IPS DF 6.9 (cell line): ENCODE data around the gene FTSJ3.
"Not testable (repeated sequence)": the region's sequence is repeated elsewhere in the genome, so short reads cannot be mapped to it uniquely, and the experiment has no call there.

Experiments used
- DNase-seq: peaks from one replicate; pipeline ENCODE4 v3.0.0-alpha.2; 2013; ENCODE audit warnings: low read depth, low spot score
- H3K27ac ChIP-seq: one replicate; pipeline ENCODE4 v1.5.1; 2013; ENCODE audit warnings: low read length, control low read depth
- H3K27me3 ChIP-seq: 2 replicates; pipeline ENCODE4 v1.6.1; 2013; ENCODE audit warnings: mild to moderate bottlenecking, low read length; ENCODE audit not compliant: control insufficient read depth, insufficient read depth
- H3K36me3 ChIP-seq: 2 replicates; pipeline ENCODE4 v1.6.1; 2013; ENCODE audit warnings: low read length; ENCODE audit not compliant: control insufficient read depth, insufficient read depth
- H3K4me1 ChIP-seq: 2 replicates; pipeline ENCODE4 v1.6.1; 2013; ENCODE audit warnings: low read length; ENCODE audit not compliant: control insufficient read depth, insufficient read depth
- H3K4me3 ChIP-seq: 2 replicates; pipeline ENCODE4 v1.5.1; 2013; ENCODE audit warnings: mild to moderate bottlenecking, low read length
- H3K9me3 ChIP-seq: 2 replicates; pipeline ENCODE4 v1.6.1; 2013; ENCODE audit warnings: low read length, inconsistent platforms; ENCODE audit not compliant: control insufficient read depth, insufficient read depth
- WGBS: extraction: QIAGEN DNeasy Blood & Tissue Kit; methylation state at CpG from one replicate; pipeline ENCODE4 v1.1.7; 2013; ENCODE audit warnings: mixed read lengths, missing lambda C conversion rate; ENCODE audit not compliant: insufficient read length, insufficient coverage; 5-methylcytosine and 5-hydroxymethylcytosine counted together

FTSJ3 gene

DNA sequence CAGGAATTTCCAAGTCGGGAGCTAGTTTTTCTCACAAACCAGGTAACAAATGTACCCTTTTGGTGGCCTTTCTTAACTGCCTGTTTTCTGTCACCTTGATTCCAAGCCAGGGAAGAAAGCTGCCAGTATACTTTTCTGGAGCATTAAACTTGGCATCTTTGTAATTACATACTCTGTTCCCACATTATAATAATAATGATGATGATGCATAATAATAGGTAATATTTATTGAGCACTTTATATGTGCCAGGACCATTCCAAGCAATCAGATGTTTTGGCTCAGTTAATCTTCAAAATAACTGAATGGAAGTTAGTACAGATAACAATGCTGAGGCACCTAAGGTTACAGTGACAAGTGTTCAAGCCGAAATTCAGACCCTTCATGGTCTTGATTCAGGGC lies 11.3 kb downstream of the FTSJ3 start:
- Histone ChIP-seq H3K36me3 (peaks cover 68% of the 10 kb centered on the region), H3K27me3 (no peaks in the 10 kb centered on the region), H3K9me3 (no peaks in the 10 kb centered on the region), H3K4me1 (no peaks in the 10 kb centered on the region), H3K27ac (no peak overlapping the region), H3K4me3 (no peak overlapping the region)
- WGBS: no CpG with 5 or more reads among the region's 2 CpGs
- no peak for DNase-seq

DNA sequence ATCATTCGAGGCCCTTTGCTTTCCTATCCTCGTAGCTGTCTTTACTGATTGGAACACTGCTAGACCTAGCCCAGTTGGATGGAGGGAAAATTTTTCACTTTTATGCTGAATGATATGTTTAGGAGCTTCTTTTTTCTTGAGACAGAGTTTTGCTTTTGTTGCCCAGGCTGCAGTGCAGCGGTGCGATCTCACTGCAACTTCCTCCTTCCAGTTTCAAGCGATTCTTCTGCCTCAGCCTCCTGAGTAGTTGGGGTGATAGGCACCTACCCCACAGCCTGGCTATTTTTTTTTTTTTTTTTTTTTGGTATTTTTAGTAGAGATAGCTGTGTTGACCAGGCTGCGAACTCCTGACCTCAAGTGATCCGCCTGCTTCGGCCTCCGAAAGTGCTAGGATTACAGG lies 17.5 kb downstream of the FTSJ3 start:
- H3K36me3 ChIP-seq: peaks cover 50% of the 10 kb centered on the region; the same call in 1 of the 2 replicates
- WGBS: no CpG with 5 or more reads among the region's 9 CpGs

GRCh38 chr17:63805591-63805990 lies 21.9 kb downstream of the FTSJ3 start:
- Histone ChIP-seq H3K27ac (no peak overlapping the region), H3K9me3 (no peaks in the 10 kb centered on the region), H3K4me1 (no peaks in the 10 kb centered on the region), H3K36me3 (peaks cover 26% of the 10 kb centered on the region; the same call in 1 of the 2 replicates), H3K27me3 (no peaks in the 10 kb centered on the region), H3K4me3 (no peak overlapping the region)
- no peak for DNase-seq
- no CpG with 5 or more reads among the region's 2 CpGs for WGBS

More for the DNA sequence above, 17.5 kb downstream of the FTSJ3 start:
- no peaks in the 10 kb centered on the region for H3K27me3 ChIP-seq
- DNase-seq: no peak
- H3K9me3 ChIP-seq: no peaks in the 10 kb centered on the region
- H3K4me1 ChIP-seq: no peaks in the 10 kb centered on the region
- H3K4me3 ChIP-seq: no peak overlapping the region
- no peak overlapping the region for H3K27ac ChIP-seq

DNA sequence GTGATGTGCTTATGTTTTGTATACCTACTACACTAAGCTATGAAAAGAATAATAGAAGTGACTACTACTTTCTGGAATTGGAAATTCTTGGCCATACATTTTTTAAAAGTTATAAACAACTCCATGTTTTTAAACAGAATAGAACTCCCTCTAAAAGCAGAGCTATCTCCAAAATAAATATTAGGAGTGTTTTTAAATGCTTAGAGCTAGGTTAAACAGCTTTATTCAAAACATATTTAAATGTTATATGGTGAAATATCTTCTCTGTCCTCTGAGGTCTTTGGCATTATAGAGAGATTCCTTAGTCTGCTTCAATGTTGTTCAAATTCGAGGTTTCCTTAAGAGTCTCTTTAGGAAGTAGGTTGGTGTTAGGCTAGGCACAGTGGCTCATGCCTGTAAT lies 23.1 kb downstream of the FTSJ3 start:
- Histone ChIP-seq H3K36me3 (peaks cover 28% of the 10 kb centered on the region; the same call in 1 of the 2 replicates), H3K27ac (no peak overlapping the region)
- no CpG with 5 or more reads among the region's 1 CpG for WGBS

GRCh38 chr17:63800783-63801182 lies 26.7 kb downstream of the FTSJ3 start:
- no peak for DNase-seq
- H3K27ac ChIP-seq: no peak overlapping the region
- no peaks in the 10 kb centered on the region for H3K9me3 ChIP-seq
- no peaks in the 10 kb centered on the region for H3K4me1 ChIP-seq
- H3K27me3 ChIP-seq: no peaks in the 10 kb centered on the region
- WGBS: no CpG with 5 or more reads among the region's 1 CpG
- no peak overlapping the region for H3K4me3 ChIP-seq
- H3K36me3 ChIP-seq: peaks cover 22% of the 10 kb centered on the region; the same call in 1 of the 2 replicates

More for the DNA sequence above, 23.1 kb downstream of the FTSJ3 start:
- H3K4me1 ChIP-seq: no peaks in the 10 kb centered on the region
- no peak overlapping the region for H3K4me3 ChIP-seq
- no peaks in the 10 kb centered on the region for H3K9me3 ChIP-seq
- DNase-seq: no peak
- H3K27me3 ChIP-seq: no peaks in the 10 kb centered on the region

DNA sequence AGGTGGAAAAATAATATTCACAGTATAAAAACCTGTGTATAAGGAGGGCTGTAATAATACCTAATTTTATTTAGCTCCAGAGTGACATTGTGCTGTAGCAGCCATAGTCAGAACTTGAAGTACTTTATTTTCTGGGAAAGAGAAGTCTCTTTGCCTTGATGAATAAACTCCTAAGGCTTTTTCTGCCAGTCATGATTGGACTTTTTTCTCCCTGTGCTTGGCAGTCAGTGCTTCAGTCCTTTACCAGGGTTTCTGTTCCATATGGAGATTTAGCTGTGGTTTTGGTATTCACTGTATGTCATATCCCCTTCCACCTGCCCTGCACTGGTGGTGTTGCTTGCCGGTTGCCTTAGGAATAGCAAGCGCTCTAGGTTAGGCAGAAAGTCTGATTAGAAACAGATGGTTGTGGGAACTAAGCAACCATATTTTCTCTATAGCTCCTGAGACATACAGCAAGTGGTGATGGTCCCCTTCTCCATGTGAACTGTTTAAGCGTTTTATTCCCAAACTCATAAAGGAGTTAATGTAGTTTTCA lies 28.8 kb downstream of the FTSJ3 start:
- Histone ChIP-seq H3K27ac (no peak overlapping the region), H3K4me1 (no peaks in the 10 kb centered on the region), H3K36me3 (peaks cover 31% of the 10 kb centered on the region; the same call in 1 of the 2 replicates), H3K4me3 (no peak overlapping the region), H3K27me3 (no peaks in the 10 kb centered on the region), H3K9me3 (no peaks in the 10 kb centered on the region)
- no CpG with 5 or more reads among the region's 3 CpGs for WGBS
- no peak for DNase-seq

DNA sequence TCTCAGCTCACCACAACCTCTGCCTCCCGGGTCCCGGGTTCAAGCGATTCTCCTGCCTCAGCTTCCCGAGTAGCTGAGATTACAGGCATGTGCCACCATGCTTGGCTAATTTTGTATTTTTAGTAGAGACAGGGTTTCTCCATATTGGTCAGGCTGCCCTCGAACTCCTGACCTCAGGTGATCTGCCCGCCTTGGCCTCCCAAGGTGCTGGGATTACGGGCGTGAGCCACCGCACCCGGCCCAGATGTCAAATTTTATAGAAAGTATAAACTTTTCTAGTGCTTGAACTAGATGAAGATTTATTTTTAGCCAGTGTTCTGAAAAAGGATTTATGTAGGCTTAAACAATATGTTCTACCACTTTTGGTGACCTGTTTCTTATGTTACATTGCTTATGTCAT lies 31.1 kb downstream of the FTSJ3 start:
- H3K27me3 ChIP-seq, H3K4me1 ChIP-seq, H3K27ac ChIP-seq, DNase-seq, H3K4me3 ChIP-seq, H3K9me3 ChIP-seq: not testable (repeated sequence)
- H3K36me3 ChIP-seq: peaks cover 28% of the 10 kb centered on the region; the same call in 1 of the 2 replicates
- WGBS: no CpG with 5 or more reads among the region's 10 CpGs

- H3K4me3 ChIP-seq: no peak overlapping the region
- H3K36me3 ChIP-seq: peaks cover 17% of the 10 kb centered on the region; the same call in 1 of the 2 replicates
These were observed 35.3 kb downstream of the FTSJ3 start for GRCh38 chr17:63792055-63792729.

GRCh38 chr17:63790057-63790456 lies 37.4 kb downstream of the FTSJ3 start:
- no CpG with 5 or more reads among the region's 6 CpGs for WGBS
- Histone ChIP-seq H3K27me3 (no peaks in the 10 kb centered on the region), H3K27ac (no peak overlapping the region), H3K4me1 (no peaks in the 10 kb centered on the region), H3K9me3 (no peaks in the 10 kb centered on the region), H3K36me3 (peaks cover 18% of the 10 kb centered on the region; the same call in 1 of the 2 replicates), H3K4me3 (no peak overlapping the region)
- DNase-seq: no peak

More at GRCh38 chr17:63792055-63792729, 35.3 kb downstream of the FTSJ3 start:
- Histone ChIP-seq H3K4me1 (no peaks in the 10 kb centered on the region), H3K27me3 (no peaks in the 10 kb centered on the region), H3K9me3 (no peaks in the 10 kb centered on the region), H3K27ac (no peak overlapping the region)
- WGBS: no CpG with 5 or more reads among the region's 3 CpGs
- DNase-seq: no peak

DNA sequence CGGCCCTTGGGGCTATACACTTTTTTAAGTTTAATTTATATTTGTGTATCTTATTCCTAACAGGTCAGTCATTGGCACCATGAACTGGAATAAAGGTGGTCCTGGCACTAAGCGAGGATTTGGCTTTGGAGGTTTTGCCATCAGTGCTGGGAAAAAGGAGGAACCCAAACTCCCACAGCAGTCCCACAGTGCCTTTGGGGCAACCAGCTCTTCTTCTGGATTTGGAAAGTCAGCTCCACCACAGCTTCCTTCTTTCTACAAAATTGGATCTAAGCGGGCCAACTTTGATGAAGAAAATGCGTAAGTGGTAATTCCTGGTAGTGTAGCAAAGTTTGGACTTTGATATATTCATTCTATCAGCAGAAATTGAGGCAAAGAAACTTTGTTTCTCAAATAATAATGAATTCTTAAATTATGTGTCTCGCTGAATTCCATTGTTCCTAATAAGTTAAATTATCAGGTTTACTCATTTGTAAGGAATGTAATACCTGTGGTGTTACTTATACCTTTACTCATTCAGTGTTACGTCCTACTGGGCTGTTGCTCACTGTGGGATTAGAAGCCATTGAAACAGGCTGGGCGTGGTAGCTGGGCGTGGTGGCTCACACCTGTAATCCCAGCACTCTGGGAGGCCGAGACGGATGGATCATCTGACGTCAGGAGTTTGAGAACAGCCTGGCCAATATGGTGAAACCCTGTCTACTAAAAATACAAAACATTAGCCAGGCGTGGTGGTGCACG lies 40.3 kb downstream of the FTSJ3 start:
- no peak for DNase-seq
- no peaks in the 10 kb centered on the region for H3K4me1 ChIP-seq
- H3K4me3 ChIP-seq: no peak overlapping the region
- no peaks in the 10 kb centered on the region for H3K9me3 ChIP-seq
- H3K27ac ChIP-seq: no peak overlapping the region
- no CpG with 5 or more reads among the region's 13 CpGs for WGBS
- peaks cover 16% of the 10 kb centered on the region; the same call in 1 of the 2 replicates for H3K36me3 ChIP-seq
- H3K27me3 ChIP-seq: no peaks in the 10 kb centered on the region
